GM10266 (cell line): ENCODE data around the gene MBL2.

Experiments used
- DNase-seq: peaks from one replicate; pipeline ENCODE4 v3.0.0; 2012; ENCODE audit errors: extremely low spot score
- TF ChIP-seq, protein P1 (sequence below): IDR thresholded peaks from 2 replicates; pipeline ENCODE4 v1.5.1; 2012; ENCODE audit warnings: mild to moderate bottlenecking, low read depth; ENCODE audit not compliant: control insufficient read depth, insufficient read depth; ENCODE audit errors: missing control alignments

The MBL2 gene

DNA sequence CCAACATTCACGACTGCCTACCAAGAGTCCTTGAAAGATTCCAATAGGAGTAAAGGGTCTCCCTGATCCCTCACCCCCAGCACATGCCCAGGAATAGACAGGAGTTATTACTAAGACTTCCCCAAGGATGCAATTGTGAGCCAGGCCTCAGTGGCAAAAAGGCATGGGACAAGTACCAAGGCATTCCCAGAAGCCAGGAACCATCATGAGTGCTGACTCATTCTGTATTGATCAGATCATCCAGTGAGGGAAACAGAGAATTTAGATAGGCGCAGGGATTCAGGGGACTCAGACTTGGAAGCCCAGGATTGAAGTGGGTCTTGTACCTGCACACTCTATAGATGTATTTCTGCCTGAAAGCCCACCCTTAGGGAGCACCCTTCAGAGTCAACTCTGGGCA lies 21.2 kb downstream of the MBL2 start:
- TF ChIP-seq, protein P1, sequence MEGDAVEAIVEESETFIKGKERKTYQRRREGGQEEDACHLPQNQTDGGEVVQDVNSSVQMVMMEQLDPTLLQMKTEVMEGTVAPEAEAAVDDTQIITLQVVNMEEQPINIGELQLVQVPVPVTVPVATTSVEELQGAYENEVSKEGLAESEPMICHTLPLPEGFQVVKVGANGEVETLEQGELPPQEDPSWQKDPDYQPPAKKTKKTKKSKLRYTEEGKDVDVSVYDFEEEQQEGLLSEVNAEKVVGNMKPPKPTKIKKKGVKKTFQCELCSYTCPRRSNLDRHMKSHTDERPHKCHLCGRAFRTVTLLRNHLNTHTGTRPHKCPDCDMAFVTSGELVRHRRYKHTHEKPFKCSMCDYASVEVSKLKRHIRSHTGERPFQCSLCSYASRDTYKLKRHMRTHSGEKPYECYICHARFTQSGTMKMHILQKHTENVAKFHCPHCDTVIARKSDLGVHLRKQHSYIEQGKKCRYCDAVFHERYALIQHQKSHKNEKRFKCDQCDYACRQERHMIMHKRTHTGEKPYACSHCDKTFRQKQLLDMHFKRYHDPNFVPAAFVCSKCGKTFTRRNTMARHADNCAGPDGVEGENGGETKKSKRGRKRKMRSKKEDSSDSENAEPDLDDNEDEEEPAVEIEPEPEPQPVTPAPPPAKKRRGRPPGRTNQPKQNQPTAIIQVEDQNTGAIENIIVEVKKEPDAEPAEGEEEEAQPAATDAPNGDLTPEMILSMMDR: no peak
- DNase-seq: no peak

DNA sequence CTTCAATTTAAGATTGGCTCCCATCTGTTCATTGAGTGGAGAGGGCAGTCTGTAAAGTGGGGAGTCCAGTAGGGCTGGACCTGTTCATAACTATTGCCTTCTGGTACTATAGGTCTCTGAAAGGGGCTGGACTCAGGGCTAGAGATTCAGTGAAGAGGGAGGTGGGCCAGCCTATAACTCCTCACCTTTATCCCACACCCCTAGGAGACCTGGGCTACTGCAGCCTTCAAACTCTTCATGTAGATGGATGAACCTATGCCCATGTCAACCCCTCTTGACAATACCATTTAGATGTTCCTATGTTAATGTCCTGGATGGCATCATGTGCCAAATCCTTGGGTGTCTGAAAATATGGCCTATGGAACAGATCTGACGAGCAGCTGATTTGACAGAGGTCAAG lies 22.0 kb downstream of the MBL2 start:
- no peak for DNase-seq
- TF ChIP-seq, protein P1: no peak

DNA sequence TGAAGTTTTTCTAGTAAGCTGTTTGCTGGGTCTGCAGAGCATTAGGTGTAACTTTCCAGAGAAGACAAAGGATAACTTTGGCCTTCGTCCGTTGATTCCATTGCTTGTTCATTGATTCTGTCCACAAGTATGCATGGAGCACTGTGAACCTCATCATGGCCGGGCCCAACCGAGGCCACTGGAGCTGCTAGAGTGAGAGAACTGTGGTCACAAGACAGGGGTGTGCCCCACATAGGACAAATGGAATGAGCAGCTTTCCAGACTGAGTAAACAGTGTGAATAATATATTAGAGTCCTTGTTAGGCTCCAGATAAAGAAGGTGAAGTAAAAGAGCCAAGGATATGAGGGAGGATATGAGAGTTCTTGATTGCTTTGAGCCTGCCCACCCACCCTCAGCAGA lies 24.9 kb downstream of the MBL2 start:
- TF ChIP-seq, protein P1: no peak
- no peak for DNase-seq

DNA sequence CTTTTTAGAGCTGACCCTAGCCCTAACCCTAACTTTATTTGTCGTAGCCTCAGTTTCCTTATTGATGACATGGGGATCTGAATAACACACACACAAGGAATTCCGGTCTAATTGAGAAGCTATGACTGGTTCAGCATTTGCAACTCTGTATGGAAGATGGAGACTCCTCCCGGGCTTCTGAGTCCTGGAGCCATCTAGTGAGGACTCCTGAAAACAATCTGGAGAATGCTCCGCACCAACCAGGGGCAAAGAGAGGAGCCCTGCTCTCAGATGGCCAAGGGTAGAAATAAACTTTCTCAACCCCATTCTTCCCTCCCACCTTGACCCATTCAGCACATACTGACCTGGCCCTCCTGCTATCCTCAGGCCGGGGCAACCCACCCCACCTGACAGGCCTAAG lies 26.4 kb downstream of the MBL2 start:
- TF ChIP-seq, protein P1: no peak
- DNase-seq: no peak

DNA sequence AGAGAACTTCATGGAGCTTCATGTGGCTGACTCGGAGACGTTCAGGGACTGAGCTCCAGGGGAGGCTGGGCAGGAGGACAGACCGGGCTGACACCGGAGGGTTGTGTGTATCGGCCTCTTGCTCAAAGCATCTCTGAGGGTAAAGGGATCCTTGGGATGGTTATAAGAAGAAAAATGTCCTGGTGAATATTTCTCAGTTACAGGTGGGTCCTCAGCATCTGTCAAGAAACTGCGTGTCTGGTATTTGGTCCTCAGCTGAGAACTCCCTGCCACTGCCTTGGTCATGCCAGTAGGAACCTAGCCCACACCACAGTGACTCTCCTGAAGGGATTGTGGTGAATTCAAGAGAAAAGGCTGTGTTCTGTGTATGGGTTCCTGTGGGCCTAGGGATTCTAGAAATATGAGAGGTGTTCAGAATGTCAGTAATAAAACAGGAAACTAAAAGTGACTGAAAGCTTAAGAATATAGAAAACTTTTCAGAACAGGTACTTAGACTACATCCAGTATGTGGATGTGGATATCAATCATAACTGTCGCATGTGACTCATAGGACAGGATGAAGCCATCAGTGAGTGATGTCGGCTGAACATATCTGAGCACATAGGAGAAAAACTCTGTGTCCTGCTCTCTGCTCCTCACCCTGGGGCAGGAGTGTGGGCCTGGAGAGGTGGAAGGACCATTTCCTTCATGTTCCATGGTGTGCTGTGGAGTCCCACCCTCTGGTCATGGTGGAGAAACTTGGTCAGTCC lies 28.4 kb downstream of the MBL2 start:
- TF ChIP-seq, protein P1: no peak
- no peak for DNase-seq

DNA sequence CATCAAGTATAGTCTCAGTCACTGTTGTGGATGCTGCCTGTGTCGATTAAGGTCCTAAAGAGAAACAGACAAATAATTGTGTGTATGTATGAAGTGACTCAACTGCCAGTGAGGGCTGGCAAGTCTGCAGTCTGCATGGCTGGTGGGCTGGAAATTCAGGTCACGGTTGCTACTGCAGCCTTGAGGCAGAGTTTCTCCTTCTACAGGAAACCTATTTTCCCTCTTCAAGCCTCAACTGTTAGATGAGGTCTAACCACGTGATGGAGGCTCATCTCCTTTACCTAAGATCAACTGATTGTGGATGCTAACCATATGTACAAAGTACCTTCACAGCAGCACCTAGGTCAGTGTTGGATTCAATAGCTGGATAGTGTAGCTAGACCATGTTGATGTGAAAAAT lies 29.9 kb downstream of the MBL2 start:
- no peak for DNase-seq
- TF ChIP-seq, protein P1: no peak

DNA sequence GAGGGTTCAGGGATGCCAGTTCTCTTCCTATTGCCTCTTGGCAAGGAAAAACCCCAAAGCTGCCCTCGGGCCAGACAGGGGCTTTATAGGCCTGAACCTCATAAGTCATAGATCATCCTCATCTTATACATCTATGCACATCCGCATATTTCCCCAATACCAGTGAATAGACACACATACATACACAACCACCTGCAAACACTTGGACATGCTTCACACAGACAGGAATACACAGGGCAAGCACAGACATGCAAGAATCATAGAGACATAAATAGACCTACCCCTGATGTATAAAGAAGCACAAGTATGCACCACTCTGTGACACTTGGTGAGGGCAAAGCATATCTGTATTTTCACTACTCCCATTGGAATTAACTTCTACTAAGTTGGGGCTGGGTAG lies 30.7 kb downstream of the MBL2 start:
- TF ChIP-seq, protein P1: no peak
- DNase-seq: no peak
